Measurements from ENCODE around the gene SLC25A21.
"Not testable (repeated sequence)": the region's sequence is repeated elsewhere in the genome, so short reads cannot be mapped to it uniquely, and the experiment has no call there.

The SLC25A21 gene

GRCh38 chr14:37036669-37037341, 135.6 kb downstream of the SLC25A21 start:
- DNase-seq: no peak

GRCh38 chr14:37035401-37035800, 137.0 kb downstream of the SLC25A21 start:
- DNase-seq: no peak

- DNase-seq: no peak
Observed at GRCh38 chr14:37034410-37035285, 137.8 kb downstream of the SLC25A21 start.

GRCh38 chr14:37032863-37033262, 139.5 kb downstream of the SLC25A21 start:
- DNase-seq: no peak

GRCh38 chr14:37027188-37027824, 145.1 kb downstream of the SLC25A21 start:
- no peak for DNase-seq

GRCh38 chr14:37023875-37024565, 148.4 kb downstream of the SLC25A21 start:
- no peak for DNase-seq

GRCh38 chr14:37021390-37021789, 151.0 kb downstream of the SLC25A21 start:
- DNase-seq: no peak

GRCh38 chr14:37019488-37019887, 152.9 kb downstream of the SLC25A21 start:
- no peak for DNase-seq

GRCh38 chr14:37018571-37019240, 153.7 kb downstream of the SLC25A21 start:
- no peak for DNase-seq

GRCh38 chr14:37013078-37013477, 159.3 kb downstream of the SLC25A21 start:
- DNase-seq: no peak

GRCh38 chr14:36998686-36999085, 173.7 kb downstream of the SLC25A21 start:
- no peak for DNase-seq

- DNase-seq: no peak
Observed at GRCh38 chr14:36997843-36998242, 174.6 kb downstream of the SLC25A21 start.

GRCh38 chr14:36996857-36997590, 175.4 kb downstream of the SLC25A21 start:
- DNase-seq: no peak

GRCh38 chr14:36996133-36996856, 176.1 kb downstream of the SLC25A21 start:
- DNase-seq: no peak

- no peak for DNase-seq
Observed at GRCh38 chr14:36989806-36990205, 182.6 kb downstream of the SLC25A21 start.

- DNase-seq: no peak
Observed at GRCh38 chr14:36988989-36989388, 183.4 kb downstream of the SLC25A21 start.

- no peak for DNase-seq
Observed at GRCh38 chr14:36988568-36988967, 183.8 kb downstream of the SLC25A21 start.

GRCh38 chr14:36986407-36986806, 186.0 kb downstream of the SLC25A21 start:
- DNase-seq: no peak

- DNase-seq: no peak
Observed at GRCh38 chr14:36981832-36982529, 190.4 kb downstream of the SLC25A21 start.

GRCh38 chr14:36980413-36980812, 192.0 kb downstream of the SLC25A21 start:
- DNase-seq: not testable (repeated sequence)
